Ishikawa (cell line): Measurements from ENCODE around the gene PTRHD1.

ENCODE experiments used
- CEBPB ChIP-seq: IDR thresholded peaks from 2 replicates; pipeline ENCODE4 v1.6.1; 2012
- CREB1 ChIP-seq: IDR thresholded peaks from 2 replicates; pipeline ENCODE4 v1.6.1; 2012; ENCODE audit warnings: low read depth
- EGR1 ChIP-seq: IDR thresholded peaks from 2 replicates; pipeline ENCODE4 v1.6.1; 2012
- EP300 ChIP-seq: IDR thresholded peaks from 2 replicates; pipeline ENCODE4 v1.6.1; 2012; ENCODE audit warnings: borderline replicate concordance
- FOXM1 ChIP-seq: IDR thresholded peaks from 2 replicates; pipeline ENCODE4 v1.6.1; 2012; ENCODE audit warnings: low read depth, borderline replicate concordance
- MAX ChIP-seq: IDR thresholded peaks from 2 replicates; pipeline ENCODE4 v1.6.1; 2012
- NFIC ChIP-seq: IDR thresholded peaks from 2 replicates; pipeline ENCODE4 v1.6.1; 2012
- RAD21 ChIP-seq: IDR thresholded peaks from 2 replicates; pipeline ENCODE4 v1.6.1; 2012; ENCODE audit warnings: low read depth
- REST ChIP-seq: IDR thresholded peaks from 2 replicates; pipeline ENCODE4 v1.6.1; 2012; ENCODE audit warnings: low read depth, mild to moderate bottlenecking
- TAF1 ChIP-seq: IDR thresholded peaks from 2 replicates; pipeline ENCODE4 v1.6.1; 2012; ENCODE audit warnings: low read depth, mild to moderate bottlenecking
- TCF12 ChIP-seq: IDR thresholded peaks from 2 replicates; pipeline ENCODE4 v1.6.1; 2012; ENCODE audit warnings: low read depth
- TEAD4 ChIP-seq: IDR thresholded peaks from 2 replicates; pipeline ENCODE4 v1.6.1; 2012
- USF1 ChIP-seq: IDR thresholded peaks from 2 replicates; pipeline ENCODE4 v1.6.1; 2012
- YY1 ChIP-seq: IDR thresholded peaks from 2 replicates; pipeline ENCODE4 v1.6.1; 2012; ENCODE audit warnings: low read depth
- ZBTB7A ChIP-seq: IDR thresholded peaks from 2 replicates; pipeline ENCODE4 v1.6.1; 2012; ENCODE audit warnings: low read depth

Gene PTRHD1

GRCh38 chr2:24813691-24814137 lies 20.5 kb upstream of the PTRHD1 start:
- TF ChIP-seq RAD21: no peak
- TF ChIP-seq USF1: no peak
- TF ChIP-seq EP300: no peak
- no peak for TF ChIP-seq YY1
- TF ChIP-seq CEBPB: no peak
- no peak for TF ChIP-seq TEAD4
- TF ChIP-seq REST: no peak
- TF ChIP-seq FOXM1: no peak
- TF ChIP-seq MAX: no peak
- no peak for TF ChIP-seq TCF12
- TF ChIP-seq CREB1: no peak
- TF ChIP-seq TAF1: no peak
- no peak for TF ChIP-seq EGR1
- TF ChIP-seq NFIC: no peak
- TF ChIP-seq ZBTB7A: no peak

GRCh38 chr2:24809316-24810007 lies 16.3 kb upstream of the PTRHD1 start:
- no peak for TF ChIP-seq MAX
- TF ChIP-seq TAF1: no peak
- TF ChIP-seq CREB1: no peak
- TF ChIP-seq NFIC: no peak
- no peak for TF ChIP-seq USF1
- no peak for TF ChIP-seq FOXM1
- TF ChIP-seq CEBPB: no peak
- TF ChIP-seq TCF12: no peak
- TF ChIP-seq REST: no peak
- no peak for TF ChIP-seq ZBTB7A
- TF ChIP-seq YY1: no peak

- no peak for TF ChIP-seq MAX
- no peak for TF ChIP-seq CREB1
- TF ChIP-seq USF1: no peak
- no peak for TF ChIP-seq ZBTB7A
- no peak for TF ChIP-seq REST
- no peak for TF ChIP-seq YY1
- TF ChIP-seq NFIC: no peak
Measured at GRCh38 chr2:24806661-24807036, 13.5 kb upstream of the PTRHD1 start.

GRCh38 chr2:24797644-24798043 lies 4.5 kb upstream of the PTRHD1 start:
- TF ChIP-seq EGR1 (no peak), NFIC (no peak), ZBTB7A (no peak), RAD21 (no peak), TAF1 (no peak), EP300 (no peak), CEBPB (no peak), FOXM1 (no peak), CREB1 (no peak), TCF12 (no peak), YY1 (no peak), MAX (no peak), REST (no peak)
